Spleen (tissue), 7 donors: Measurements from ENCODE around the gene NOL9.

ENCODE experiments used
- CTCF ChIP-seq, 11 experiments: fragments of 200-600 bp in 7 of 11; fragments of 450-650 bp in 4 of 11; sonication (generic) in 4 of 11; IDR thresholded peaks in 8 of 11; conservative IDR thresholded peaks in 3 of 11; 1 replicate in 7 of 11; 2 replicates in 4 of 11; pipeline versions ENCODE4 v1.4.0 to v1.8.0; 2016 to 2021; ENCODE audit warnings: antibody characterized with exemption in 11 of 11, inconsistent platforms in 4 of 11, mild to moderate bottlenecking in 1 of 11
- POLR2A ChIP-seq, 3 donors: fragments of 450-650 bp; IDR thresholded peaks; one replicate each; pipeline ENCODE4 v1.5.1; 2017; ENCODE audit warnings: antibody characterized with exemption in 3 of 3, mild to moderate bottlenecking in 1 of 3
- donor health status: DM: no; HTN: no; CAD: no; lungs with moderate emphysema.
- donor health status: DM: no; HTN: no; CAD: no.
- donor health status: DM: no; HTN: no; CAD: no.

- no peak for TF ChIP-seq CTCF (IDR thresholded peaks at IDR 0.05 in 8 of 11, conservative IDR thresholded peaks at IDR 0.05 in 3 of 11)
- no peak for TF ChIP-seq POLR2A (IDR thresholded peaks at IDR 0.05)
Observed at GRCh38 chr1:6600410-6601048, 46.2 kb upstream of the NOL9 start.
